H9 (cell line): ENCODE results near the gene GLIS2. TPM values are rescaled to one million over a fixed set of nuclear protein-coding genes. Genes with fewer than 3 reads are reported as not detected.

ENCODE experiments used
- DNase-seq: peaks from one replicate; pipeline ENCODE4 v3.0.0-alpha.2; 2017
- H2AFZ ChIP-seq: one replicate; pipeline ENCODE4 v1.6.1; 2013; ENCODE audit warnings: mild to moderate bottlenecking, low read length, control low read depth, moderate library complexity
- H2AK5ac ChIP-seq: 2 replicates; pipeline ENCODE4 v1.6.1; 2013; ENCODE audit warnings: low read length, control low read depth, mixed read lengths; ENCODE audit not compliant: insufficient read length
- H2BK120ac ChIP-seq: one replicate; pipeline ENCODE4 v1.6.1; 2013; ENCODE audit warnings: low read depth, mild to moderate bottlenecking, low read length, control low read depth, inconsistent platforms; ENCODE audit not compliant: poor library complexity, severe bottlenecking
- H2BK12ac ChIP-seq: 2 replicates; pipeline ENCODE4 v1.6.1; 2013; ENCODE audit warnings: low read length, control low read depth, mixed read lengths, low read depth; ENCODE audit not compliant: insufficient read length
- H2BK15ac ChIP-seq: 2 replicates; pipeline ENCODE4 v1.6.1; 2013; ENCODE audit warnings: low read depth, low read length, control low read depth
- H2BK20ac ChIP-seq: one replicate; pipeline ENCODE4 v1.6.1; 2013; ENCODE audit warnings: low read depth, mild to moderate bottlenecking, low read length, control low read depth, inconsistent platforms; ENCODE audit not compliant: poor library complexity, severe bottlenecking
- H2BK5ac ChIP-seq: 2 replicates; pipeline ENCODE4 v1.6.1; 2013; ENCODE audit warnings: low read length, control low read depth, mixed read lengths; ENCODE audit not compliant: insufficient read length
- H3K14ac ChIP-seq: 2 replicates; pipeline ENCODE4 v1.6.1; 2013; ENCODE audit warnings: low read length, control low read depth; ENCODE audit not compliant: insufficient read depth
- H3K18ac ChIP-seq: 2 replicates; pipeline ENCODE4 v1.6.1; 2013; ENCODE audit warnings: low read depth, mild to moderate bottlenecking, mixed read lengths, low read length, control low read depth; ENCODE audit not compliant: insufficient read length
- H3K23ac ChIP-seq: 2 replicates; pipeline ENCODE4 v1.6.1; 2013; ENCODE audit warnings: low read length, control low read depth, mixed read lengths, low read depth; ENCODE audit not compliant: insufficient read length
- H3K23me2 ChIP-seq: 2 replicates; pipeline ENCODE4 v1.6.1; 2013; ENCODE audit warnings: low read depth, mild to moderate bottlenecking, mixed read lengths, low read length, control low read depth; ENCODE audit not compliant: insufficient read length, poor library complexity, severe bottlenecking
- H3K27ac ChIP-seq: 2 replicates; pipeline ENCODE4 v1.5.1; 2013; ENCODE audit warnings: low read length, control low read depth, mixed read lengths, low read depth; ENCODE audit not compliant: insufficient read length
- H3K27me3 ChIP-seq: 2 replicates; pipeline ENCODE4 v1.6.1; 2013; ENCODE audit warnings: low read length, control low read depth, inconsistent platforms; ENCODE audit not compliant: insufficient read depth
- H3K4ac ChIP-seq: 2 replicates; pipeline ENCODE4 v1.6.1; 2013; ENCODE audit warnings: low read depth, mild to moderate bottlenecking, control low read depth, inconsistent platforms, low read length, moderate library complexity
- H3K4me1 ChIP-seq: 2 replicates; pipeline ENCODE4 v1.6.1; 2013; ENCODE audit warnings: low read length, control low read depth, inconsistent platforms; ENCODE audit not compliant: insufficient read depth
- H3K4me2 ChIP-seq: 2 replicates; pipeline ENCODE4 v1.6.1; 2013; ENCODE audit warnings: low read length, control low read depth, mixed read lengths; ENCODE audit not compliant: insufficient read length, insufficient read depth
- H3K56ac ChIP-seq: 2 replicates; pipeline ENCODE4 v1.6.1; 2013; ENCODE audit warnings: low read depth, mild to moderate bottlenecking, mixed read lengths, low read length, control low read depth; ENCODE audit not compliant: insufficient read length
- H3K79me1 ChIP-seq: 2 replicates; pipeline ENCODE4 v1.6.1; 2013; ENCODE audit warnings: low read depth, mild to moderate bottlenecking, moderate library complexity, low read length, control low read depth, inconsistent platforms; ENCODE audit not compliant: insufficient read depth, poor library complexity, severe bottlenecking
- H3K79me2 ChIP-seq: 2 replicates; pipeline ENCODE4 v1.6.1; 2013; ENCODE audit warnings: low read length, control low read depth, inconsistent platforms; ENCODE audit not compliant: insufficient read depth
- H3K9ac ChIP-seq: 2 replicates; pipeline ENCODE4 v1.6.1; 2013; ENCODE audit warnings: low read length, control low read depth, mixed read lengths; ENCODE audit not compliant: insufficient read length; ENCODE audit errors: extremely low read depth
- H3K9me3 ChIP-seq: one replicate; pipeline ENCODE4 v1.6.1; 2013; ENCODE audit warnings: low read depth, low read length, inconsistent platforms; ENCODE audit not compliant: control insufficient read depth
- H3T11ph ChIP-seq: one replicate; pipeline ENCODE4 v1.6.1; 2013; ENCODE audit warnings: mild to moderate bottlenecking, low read length, control low read depth, inconsistent platforms
- H4K20me1 ChIP-seq: one replicate; pipeline ENCODE4 v1.6.1; 2013; ENCODE audit not compliant: control insufficient read depth, insufficient read length, insufficient read depth
- H4K5ac ChIP-seq: 2 replicates; pipeline ENCODE4 v1.6.1; 2013; ENCODE audit warnings: low read depth, mild to moderate bottlenecking, mixed read lengths, low read length, control low read depth; ENCODE audit not compliant: insufficient read length
- H4K8ac ChIP-seq: replicated peaks from 2 replicates; pipeline ENCODE4 v1.6.1; 2013; ENCODE audit warnings: low read length, control low read depth, mixed read lengths, low read depth; ENCODE audit not compliant: insufficient read length
- H4K91ac ChIP-seq: 2 replicates; pipeline ENCODE4 v1.6.1; 2013; ENCODE audit warnings: low read depth, mild to moderate bottlenecking, moderate library complexity, mixed read lengths, low read length, control low read depth; ENCODE audit not compliant: insufficient read length
- H3K27ac Mint-ChIP-seq, 3 experiments: 2 replicates in 2 of 3; 3 replicates in 1 of 3; pipeline ENCODE4 v1.8.0; 2020 to 2021; ENCODE audit warnings: mixed read lengths in 3 of 3, mild to moderate bottlenecking in 1 of 3, moderate library complexity in 1 of 3
- H3K27me3 Mint-ChIP-seq: 2 replicates; pipeline ENCODE4 v1.8.0; 2021; ENCODE audit warnings: low read depth, mild to moderate bottlenecking, moderate library complexity, mixed read lengths
- H3K36me3 Mint-ChIP-seq, 3 experiments: 2 replicates in 2 of 3; 3 replicates in 1 of 3; pipeline ENCODE4 v1.8.0; 2020 to 2021; ENCODE audit warnings: low read depth in 3 of 3, mixed read lengths in 3 of 3; ENCODE audit not compliant: insufficient read depth in 1 of 3
- H3K4me1 Mint-ChIP-seq, 2 experiments: 2 replicates each; pipeline ENCODE4 v1.8.0; 2020; ENCODE audit warnings: mixed read lengths in 2 of 2
- H3K4me3 Mint-ChIP-seq, 2 experiments: 2 replicates in 1 of 2; 3 replicates in 1 of 2; pipeline ENCODE4 v1.8.0; 2020 to 2021; ENCODE audit warnings: mild to moderate bottlenecking in 2 of 2, mixed read lengths in 2 of 2, moderate library complexity in 1 of 2
- H3K9me3 Mint-ChIP-seq, 2 experiments: 2 replicates in 1 of 2; 3 replicates in 1 of 2; pipeline ENCODE4 v1.8.0; 2020; ENCODE audit warnings: mild to moderate bottlenecking in 2 of 2, mixed read lengths in 2 of 2, moderate library complexity in 1 of 2
- WGBS: extraction: QIAGEN DNeasy Blood & Tissue Kit; methylation state at CpG from one replicate; pipeline ENCODE4 v1.1.7; 2013; ENCODE audit warnings: missing lambda C conversion rate, low lambda C conversion rate, mixed read lengths; ENCODE audit not compliant: insufficient read length; ENCODE audit errors: extremely low coverage; 5-methylcytosine and 5-hydroxymethylcytosine counted together
- total RNA-seq: library from RNA; stranded (reverse); gene quantifications from 2 replicates; pipeline ENCODE4 v1.2.1, GENCODE V29; 2021
- TF ChIP-seq, protein P1 (sequence below): fragments of 200-600 bp; sonication (generic); conservative IDR thresholded peaks from 3 replicates; pipeline ENCODE4 v1.8.0; 2021; ENCODE audit warnings: antibody characterized with exemption, mild to moderate bottlenecking

The GLIS2 gene
- total RNA-seq, 1 experiment from 2014 or later, result 14.3 TPM

DNA sequence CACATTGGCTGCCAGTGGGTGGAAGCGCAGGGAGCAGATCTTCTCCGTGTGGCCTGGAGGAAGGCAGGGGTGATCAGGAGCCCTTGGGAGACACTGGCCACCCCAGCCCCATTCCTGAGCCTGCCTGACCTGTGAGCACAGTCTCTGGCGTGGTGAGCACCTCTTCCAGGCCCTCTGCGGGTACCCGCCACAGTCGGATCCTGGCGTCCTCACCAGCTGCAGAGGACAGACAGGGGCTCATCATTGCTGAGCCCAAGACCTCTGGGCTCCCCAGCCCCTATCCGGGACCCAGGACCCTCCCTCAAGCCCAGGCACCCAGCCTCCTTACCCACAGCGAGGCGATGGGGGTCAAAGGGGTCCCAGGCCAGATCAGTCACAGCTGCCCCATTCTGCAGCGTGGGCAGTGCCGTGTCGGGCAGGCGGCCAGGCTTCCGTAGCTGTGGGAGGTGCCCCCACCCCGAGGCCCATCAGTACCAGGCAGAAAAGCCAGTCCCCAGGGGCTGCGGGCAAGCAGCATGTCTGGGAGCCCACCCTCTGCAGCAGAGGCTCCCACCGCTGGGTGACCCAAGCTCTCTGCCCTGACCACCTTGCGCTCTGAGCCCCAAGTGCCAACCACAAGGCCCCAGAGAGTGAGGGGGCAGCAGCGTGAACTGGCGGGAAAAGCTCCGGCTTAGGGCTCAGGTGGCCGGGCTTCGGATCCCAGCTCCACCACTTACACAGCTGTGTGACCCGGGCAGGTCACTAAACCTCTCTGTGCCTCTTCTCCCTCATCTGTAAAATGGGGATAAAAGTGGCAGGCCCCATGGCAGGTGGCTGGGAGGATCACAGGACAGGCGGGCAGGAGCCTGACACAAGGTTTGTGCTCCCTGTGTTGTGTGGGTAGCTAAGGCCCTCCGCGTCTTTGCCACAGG, 45.4 kb downstream of the GLIS2 start:
- Mint-ChIP-seq H3K27ac (no peak overlapping the region), H3K27me3 (no peaks in the 10 kb centered on the region), H3K36me3 (peaks cover 2 to 4% (median 2%) of the 10 kb centered on the region in 3 experiments; a peak in 2 of 7 replicates), H3K4me1 (0 out of 4 replicates have a peak, but pooled peaks cover 0 to 3% of the 10 kb centered on the region in 2 experiments), H3K4me3 (no peak overlapping the region), H3K9me3 (no peaks in the 10 kb centered on the region; a peak in 1 of 5 replicates)
- H3K79me2 ChIP-seq, result no peaks in the 10 kb centered on the region
- H2BK20ac ChIP-seq, result no peak overlapping the region
- H3K9ac ChIP-seq, result no peak overlapping the region
- no peak overlapping the region for H3K4me2 ChIP-seq
- no peak overlapping the region for H3K18ac ChIP-seq
- no peak for DNase-seq
- H2BK5ac ChIP-seq, result no peak overlapping the region
- no peaks in the 10 kb centered on the region for H3K9me3 ChIP-seq
- peaks cover 4% of the 10 kb centered on the region for H3K23me2 ChIP-seq
- no peak overlapping the region for H3T11ph ChIP-seq
- no peak overlapping the region for H2BK12ac ChIP-seq
- no peak overlapping the region for H3K56ac ChIP-seq
- H3K4ac ChIP-seq, result no peak overlapping the region
- H3K23ac ChIP-seq, result no peak overlapping the region
- no peak overlapping the region for H2AFZ ChIP-seq
- no peaks in the 10 kb centered on the region for H3K79me1 ChIP-seq
- no peak overlapping the region for H3K27ac ChIP-seq
- no peaks in the 10 kb centered on the region for H3K4me1 ChIP-seq
- no peaks in the 10 kb centered on the region for H3K27me3 ChIP-seq
- H4K5ac ChIP-seq, result no peak overlapping the region
- H4K8ac ChIP-seq, result no peak overlapping the region
- H4K91ac ChIP-seq, result no peak overlapping the region
- TF ChIP-seq, protein P1, sequence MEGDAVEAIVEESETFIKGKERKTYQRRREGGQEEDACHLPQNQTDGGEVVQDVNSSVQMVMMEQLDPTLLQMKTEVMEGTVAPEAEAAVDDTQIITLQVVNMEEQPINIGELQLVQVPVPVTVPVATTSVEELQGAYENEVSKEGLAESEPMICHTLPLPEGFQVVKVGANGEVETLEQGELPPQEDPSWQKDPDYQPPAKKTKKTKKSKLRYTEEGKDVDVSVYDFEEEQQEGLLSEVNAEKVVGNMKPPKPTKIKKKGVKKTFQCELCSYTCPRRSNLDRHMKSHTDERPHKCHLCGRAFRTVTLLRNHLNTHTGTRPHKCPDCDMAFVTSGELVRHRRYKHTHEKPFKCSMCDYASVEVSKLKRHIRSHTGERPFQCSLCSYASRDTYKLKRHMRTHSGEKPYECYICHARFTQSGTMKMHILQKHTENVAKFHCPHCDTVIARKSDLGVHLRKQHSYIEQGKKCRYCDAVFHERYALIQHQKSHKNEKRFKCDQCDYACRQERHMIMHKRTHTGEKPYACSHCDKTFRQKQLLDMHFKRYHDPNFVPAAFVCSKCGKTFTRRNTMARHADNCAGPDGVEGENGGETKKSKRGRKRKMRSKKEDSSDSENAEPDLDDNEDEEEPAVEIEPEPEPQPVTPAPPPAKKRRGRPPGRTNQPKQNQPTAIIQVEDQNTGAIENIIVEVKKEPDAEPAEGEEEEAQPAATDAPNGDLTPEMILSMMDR, result no peak
- H2BK120ac ChIP-seq, result no peak overlapping the region
- no peak overlapping the region; the same call in 1 of the 2 replicates for H3K14ac ChIP-seq
- H2AK5ac ChIP-seq, result no peak overlapping the region
- no peaks in the 10 kb centered on the region for H4K20me1 ChIP-seq
- WGBS, result no CpG with 5 or more reads among the region's 28 CpGs
- H2BK15ac ChIP-seq, result no peak overlapping the region
